Mucosa of descending colon (tissue), 3 donors: Measurements from ENCODE around the gene UPK3BL1. TPM values are rescaled to one million over a fixed set of nuclear protein-coding genes. Genes with fewer than 3 reads are reported as not detected.
"Not testable (repeated sequence)": the region's sequence is repeated elsewhere in the genome, so short reads cannot be mapped to it uniquely, and the experiment has no call there.

Experiments
- ATAC-seq: fragments of 200-7000 bp; cut with Tn5 transposase; one replicate; pipeline ENCODE4 v1.9.1; 2020; ENCODE audit warnings: mild to moderate bottlenecking, moderate library complexity
- DNase-seq, 3 donors: peaks; one replicate each; pipeline ENCODE4 v3.0.0-alpha.2; 2020
- H3K36me3 ChIP-seq: fragments of 200-600 bp; one replicate; pipeline ENCODE4 v1.8.0; 2021; ENCODE audit warnings: low read depth, mild to moderate bottlenecking
- H3K4me1 ChIP-seq: fragments of 200-600 bp; one replicate; pipeline ENCODE4 v1.8.0; 2021; ENCODE audit warnings: low read depth, mild to moderate bottlenecking
- H3K4me3 ChIP-seq: fragments of 200-600 bp; one replicate; pipeline ENCODE4 v1.8.0; 2021; ENCODE audit warnings: mild to moderate bottlenecking
- H3K9me3 ChIP-seq: fragments of 200-600 bp; one replicate; pipeline ENCODE4 v1.8.0; 2021; ENCODE audit warnings: mild to moderate bottlenecking
- intact Hi-C, 2 donors: fragments of 100-400 bp; cut with DNase I in 1 of 2; cut with micrococcal nuclease in 1 of 2; formaldehyde crosslinking; loops; one replicate each; pipeline versions ENCODE4 v1.11.0 to v1.11.1; 2022; cut with DNase I, micrococcal nuclease
- total RNA-seq, 3 donors: library from RNA; stranded (reverse); fragmentation: NEBNext Ultra II Directional in 2 of 3; extraction: Animal tissue kit (Norgen Biotek cat#: 25700) in 2 of 3; gene quantifications; one replicate each; pipeline versions ENCODE4 v1.2.1 to v1.2.4, GENCODE V29; 2021 to 2023
- donor health status: DM: no; HTN: no; CAD: no; lungs with moderate emphysema.
- donor health status: DM: no; HTN: no; CAD: no.
- donor health status: DM: no; HTN: yes; CAD: no.

UPK3BL1 gene
- total RNA-seq, 3 donors from 2014 or later = 10.7 to 23.1 (median 12.3) TPM

DNA sequence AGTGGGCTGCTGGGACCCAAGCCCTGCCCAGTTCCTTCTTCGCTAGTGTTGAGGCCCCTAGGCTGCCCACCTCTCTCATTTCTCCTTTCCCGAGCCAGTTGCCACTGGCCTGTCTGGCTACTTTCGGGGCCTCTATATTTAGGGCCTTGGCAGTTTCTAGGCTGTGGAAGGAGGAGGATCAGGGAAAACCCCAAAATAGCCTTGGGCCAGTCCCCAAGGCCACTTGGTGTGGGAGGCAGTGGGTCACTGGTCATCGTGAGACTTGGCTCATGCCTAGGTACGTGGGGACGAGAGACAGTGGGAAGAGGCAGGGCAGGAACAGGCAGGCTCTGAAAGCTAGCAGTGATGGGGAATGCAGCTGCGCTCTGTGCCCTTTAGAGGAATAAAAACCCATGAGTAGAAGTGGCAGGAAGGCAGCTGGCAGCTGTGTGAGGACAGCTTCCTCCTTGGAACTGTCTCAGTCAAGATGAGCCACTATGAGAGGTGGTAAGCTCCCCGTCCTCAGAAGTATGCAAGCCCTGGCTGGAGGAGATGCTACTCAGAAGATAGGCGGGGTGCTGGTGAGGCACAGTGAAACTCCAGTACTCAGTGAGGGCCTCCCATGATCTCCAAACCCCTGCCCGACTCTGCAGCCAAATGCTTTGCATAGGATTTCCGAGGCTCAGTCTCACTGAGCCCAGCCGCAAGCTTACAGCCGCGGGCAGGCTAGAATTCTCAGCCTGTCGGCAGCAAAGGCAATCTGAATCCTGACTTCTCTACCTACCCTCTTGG lies 28.8 kb downstream of the UPK3BL1 start:
- H3K4me3 ChIP-seq, intact Hi-C loops, H3K36me3 ChIP-seq, H3K4me1 ChIP-seq, H3K9me3 ChIP-seq: not testable (repeated sequence)
- DNase-seq (peak in 1 of 3 donors; percentile 20), ATAC-seq (peak; percentile 1)

DNA sequence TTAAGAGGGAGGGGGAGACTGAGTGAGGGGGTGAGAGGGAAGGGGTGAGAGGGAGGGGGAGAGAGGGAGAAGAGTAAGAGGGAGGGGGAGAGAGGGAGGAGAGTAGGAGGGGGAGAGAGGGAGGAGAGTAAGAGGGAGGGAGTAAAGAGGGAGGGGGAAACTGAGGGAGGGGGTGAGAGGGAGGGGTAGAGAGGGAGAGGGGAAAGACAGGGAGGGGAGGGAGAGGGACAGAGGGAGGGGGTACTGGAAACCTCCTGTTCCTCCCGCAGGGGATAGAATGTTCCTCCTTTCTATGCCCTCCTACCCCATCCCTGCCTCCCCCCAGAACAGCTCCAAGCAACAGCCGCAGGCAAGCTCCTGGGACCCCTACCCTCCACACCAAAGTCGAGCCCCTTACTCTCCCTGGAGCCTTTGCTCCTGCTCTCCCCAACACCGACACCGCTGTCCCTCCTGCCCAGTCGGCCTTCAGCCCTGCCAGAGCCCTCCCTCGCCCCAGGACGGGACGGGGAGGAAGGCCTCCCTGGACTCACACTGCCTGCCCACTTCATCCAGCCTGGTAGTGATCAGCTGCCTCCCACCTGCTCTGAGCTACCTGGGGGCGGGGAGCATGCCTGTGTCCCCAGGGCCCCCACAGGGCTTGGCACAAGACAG lies 30.8 kb downstream of the UPK3BL1 start:
- intact Hi-C loops, H3K9me3 ChIP-seq, H3K36me3 ChIP-seq, H3K4me1 ChIP-seq, ATAC-seq, H3K4me3 ChIP-seq: not testable (repeated sequence)
- DNase-seq = peak in 1 of 3 donors; percentile 37

DNA sequence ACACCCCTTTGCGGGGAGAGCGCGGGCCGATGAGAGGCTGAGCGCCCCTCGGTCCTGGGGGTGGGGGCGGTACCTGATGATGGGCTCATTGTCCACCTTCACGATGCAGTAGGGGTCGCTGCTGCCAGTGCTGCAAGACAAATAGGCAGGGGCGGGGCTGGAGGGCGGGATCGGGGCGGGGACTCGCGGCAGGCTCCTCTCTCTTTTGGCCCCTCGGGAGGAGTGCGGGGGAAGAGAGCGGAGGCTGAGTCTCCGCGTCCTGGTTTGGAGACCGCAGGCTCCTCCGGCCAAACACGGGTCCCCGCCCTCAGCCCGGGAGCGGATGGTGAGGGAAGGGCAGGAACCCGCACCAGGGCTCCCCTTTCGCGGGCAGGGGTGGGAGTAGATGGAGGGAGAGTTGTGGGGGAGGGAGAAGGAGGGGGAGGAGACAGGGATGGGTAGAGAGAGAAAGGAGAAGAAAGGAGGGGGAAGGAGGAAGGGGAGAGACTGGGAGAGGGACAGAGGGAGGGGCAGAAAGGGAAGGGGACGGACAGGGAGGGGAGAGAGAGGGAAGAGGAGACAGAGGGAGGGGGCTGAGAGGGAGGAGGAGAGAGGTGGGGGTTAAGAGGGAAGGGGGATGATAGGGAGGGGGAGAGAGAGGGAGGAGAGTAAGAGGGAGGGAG lies 31.4 kb downstream of the UPK3BL1 start:
- H3K36me3 ChIP-seq, DNase-seq, intact Hi-C loops, H3K9me3 ChIP-seq, H3K4me3 ChIP-seq, H3K4me1 ChIP-seq: not testable (repeated sequence)
- peak; percentile 60 for ATAC-seq

DNA sequence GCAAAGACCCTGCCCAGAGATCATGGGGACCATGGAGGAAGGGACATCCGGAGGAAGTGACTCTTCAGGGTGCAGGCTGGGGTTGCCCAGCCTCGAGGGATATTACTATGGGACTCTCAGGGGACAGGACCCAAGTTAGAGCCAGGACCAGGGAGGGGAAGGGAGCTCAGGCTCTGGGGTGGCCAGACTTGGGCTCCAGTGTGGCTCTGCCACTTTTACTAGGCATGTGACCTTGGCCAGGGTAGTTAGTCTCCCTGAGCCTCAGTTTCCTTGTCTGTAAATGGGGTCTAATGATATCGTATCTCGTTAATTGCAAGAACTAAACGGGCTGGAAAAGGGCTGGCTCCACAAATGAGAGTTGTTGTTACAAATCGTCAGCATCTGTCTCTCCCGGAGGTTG lies 32.1 kb downstream of the UPK3BL1 start:
- ATAC-seq, H3K36me3 ChIP-seq, H3K9me3 ChIP-seq, H3K4me3 ChIP-seq, intact Hi-C loops, H3K4me1 ChIP-seq: not testable (repeated sequence)
- peak in 2 of 3 donors; percentile 14 to 15 for DNase-seq

DNA sequence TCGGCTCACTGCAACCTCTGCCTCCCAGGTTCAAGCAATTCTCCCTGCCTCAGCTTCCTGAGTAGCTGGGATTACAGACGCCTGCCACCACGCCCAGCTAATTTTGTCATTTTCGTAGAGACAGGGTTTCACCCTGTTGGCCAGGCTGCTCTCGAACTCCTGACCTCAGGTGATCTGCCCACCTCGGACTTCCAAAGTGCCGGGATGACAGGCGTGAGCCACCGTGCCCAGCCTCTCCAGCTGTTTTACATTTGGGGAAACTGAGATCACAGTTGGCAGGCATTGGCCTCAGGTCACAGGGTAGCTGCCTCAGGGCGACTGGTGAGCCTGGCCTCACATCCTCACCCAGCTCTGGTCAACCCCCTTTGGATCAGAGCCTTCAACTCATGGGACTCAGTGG lies 32.9 kb downstream of the UPK3BL1 start:
- ATAC-seq, intact Hi-C loops, DNase-seq, H3K36me3 ChIP-seq, H3K9me3 ChIP-seq, H3K4me3 ChIP-seq, H3K4me1 ChIP-seq: not testable (repeated sequence)

DNA sequence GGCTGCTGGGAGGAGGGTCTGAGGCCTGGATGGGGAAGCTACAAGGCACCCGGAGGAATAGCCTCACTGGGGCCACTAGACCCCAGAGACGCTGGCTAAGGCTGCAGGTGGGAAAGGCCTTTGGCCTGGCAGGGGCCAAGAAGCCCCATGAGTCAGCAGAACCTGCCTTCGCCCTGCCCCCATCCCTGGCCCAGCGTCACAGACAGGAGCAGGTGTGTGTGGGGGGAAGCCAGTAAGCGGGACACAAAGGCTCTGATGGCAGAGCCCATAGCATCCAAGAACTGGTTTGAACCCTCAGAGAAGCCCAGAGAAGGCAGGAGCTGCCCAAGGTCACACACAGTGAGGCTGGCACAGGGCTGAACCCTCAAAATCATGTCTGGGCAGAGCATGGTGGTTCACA lies 35.7 kb downstream of the UPK3BL1 start:
- DNase-seq, ATAC-seq, H3K36me3 ChIP-seq, H3K4me1 ChIP-seq, H3K9me3 ChIP-seq, H3K4me3 ChIP-seq, intact Hi-C loops: not testable (repeated sequence)

DNA sequence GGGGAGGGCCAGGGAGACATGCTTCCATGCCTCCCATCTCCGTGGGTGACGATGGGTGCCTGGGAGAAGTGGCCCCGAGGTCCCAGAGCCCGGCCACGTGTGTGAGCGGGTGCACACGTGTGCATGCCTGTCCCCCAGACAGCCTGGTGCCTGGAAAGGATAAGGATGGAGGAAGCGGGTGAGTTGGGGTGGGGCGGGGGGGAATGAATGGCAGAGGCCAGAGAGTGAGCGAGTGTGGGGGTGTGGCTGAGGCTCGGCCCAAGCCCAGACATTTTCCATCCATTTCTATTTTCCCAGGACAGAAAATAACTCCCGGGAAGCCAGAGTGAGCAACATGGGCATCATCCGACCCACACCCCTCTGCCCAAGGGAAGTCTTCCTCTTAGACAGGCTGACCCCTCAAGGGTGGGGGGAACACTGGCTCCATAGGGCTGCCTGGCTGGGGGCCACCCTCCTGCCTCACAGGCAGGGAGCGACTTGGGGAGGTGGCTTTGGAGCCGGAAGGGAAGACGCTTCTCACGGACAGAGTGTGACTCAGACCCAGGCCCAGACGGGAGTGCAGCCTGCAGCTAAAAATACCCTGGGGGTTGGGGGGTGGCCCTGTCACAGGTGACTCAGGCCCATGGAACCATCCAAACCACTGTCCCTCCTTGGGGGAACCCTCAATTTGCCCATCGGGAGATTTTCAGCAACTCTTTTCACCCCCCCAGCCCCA lies 38.0 kb downstream of the UPK3BL1 start:
- peak; percentile 7 for ATAC-seq
- H3K4me3 ChIP-seq, H3K4me1 ChIP-seq, H3K9me3 ChIP-seq, H3K36me3 ChIP-seq, DNase-seq, intact Hi-C loops: not testable (repeated sequence)

DNA sequence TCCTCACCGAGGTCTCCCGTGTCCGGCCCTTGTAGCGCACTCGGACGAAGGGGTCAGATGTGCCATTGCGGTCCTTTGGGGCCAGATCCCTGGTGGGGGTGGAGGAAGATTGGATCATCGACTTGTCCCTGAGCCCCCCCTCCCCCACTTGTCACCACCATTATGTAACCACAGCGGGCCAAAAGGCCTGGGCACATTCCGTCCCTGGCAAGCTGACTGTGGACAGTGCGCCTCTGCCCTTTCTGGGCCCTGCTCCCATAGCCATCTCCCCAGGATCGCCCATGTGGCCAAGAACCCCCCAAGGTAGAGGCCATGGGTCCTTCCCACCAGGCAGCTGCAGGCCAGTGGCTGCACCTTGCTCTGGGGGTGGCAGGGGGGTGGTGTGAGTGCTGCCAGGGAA lies 40.3 kb downstream of the UPK3BL1 start:
- intact Hi-C loops, H3K4me1 ChIP-seq, H3K9me3 ChIP-seq, DNase-seq, ATAC-seq, H3K4me3 ChIP-seq, H3K36me3 ChIP-seq: not testable (repeated sequence)

DNA sequence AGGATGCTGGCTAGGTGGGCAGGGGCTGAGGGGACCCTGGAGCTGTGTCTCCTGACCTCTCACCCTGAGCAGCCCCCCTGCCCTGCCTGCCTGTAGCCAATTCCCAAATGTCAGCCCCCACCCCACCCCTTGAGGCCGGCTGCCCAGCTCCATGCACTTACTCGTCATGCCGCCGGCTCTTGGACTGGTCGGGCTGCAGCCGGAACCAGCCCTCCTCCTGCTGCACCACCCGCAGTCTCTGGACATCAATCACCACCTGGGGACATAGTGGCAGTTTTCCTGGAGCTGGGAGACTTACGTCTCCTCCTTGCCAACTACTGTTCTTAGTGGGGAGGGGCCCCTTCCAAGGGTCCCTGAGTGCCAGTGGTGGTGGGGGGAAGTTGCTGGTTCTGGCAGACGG lies 42.9 kb downstream of the UPK3BL1 start:
- H3K36me3 ChIP-seq, H3K9me3 ChIP-seq, DNase-seq, H3K4me1 ChIP-seq, ATAC-seq, intact Hi-C loops, H3K4me3 ChIP-seq: not testable (repeated sequence)

DNA sequence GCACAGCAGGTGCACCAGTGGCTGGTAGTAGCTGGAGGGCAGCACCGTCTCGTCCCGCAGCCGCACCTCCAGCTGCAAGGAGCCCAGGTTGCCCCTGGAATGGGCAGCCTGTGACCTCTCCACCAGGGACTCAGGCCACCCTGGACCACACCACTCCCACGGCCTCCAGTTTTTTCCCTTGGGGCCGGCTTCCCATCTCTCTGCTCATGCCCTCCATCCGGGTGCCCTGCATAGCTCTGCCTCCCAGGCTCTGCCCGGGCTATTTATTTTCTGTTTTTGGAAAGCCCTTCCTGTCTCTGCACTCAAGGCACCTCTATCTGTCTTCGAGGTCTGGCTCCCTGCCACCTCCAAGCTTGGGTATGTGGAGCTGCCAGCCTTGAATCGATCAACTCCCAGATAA lies 46.6 kb downstream of the UPK3BL1 start:
- DNase-seq, H3K4me1 ChIP-seq, H3K9me3 ChIP-seq, H3K4me3 ChIP-seq, H3K36me3 ChIP-seq, intact Hi-C loops, ATAC-seq: not testable (repeated sequence)

DNA sequence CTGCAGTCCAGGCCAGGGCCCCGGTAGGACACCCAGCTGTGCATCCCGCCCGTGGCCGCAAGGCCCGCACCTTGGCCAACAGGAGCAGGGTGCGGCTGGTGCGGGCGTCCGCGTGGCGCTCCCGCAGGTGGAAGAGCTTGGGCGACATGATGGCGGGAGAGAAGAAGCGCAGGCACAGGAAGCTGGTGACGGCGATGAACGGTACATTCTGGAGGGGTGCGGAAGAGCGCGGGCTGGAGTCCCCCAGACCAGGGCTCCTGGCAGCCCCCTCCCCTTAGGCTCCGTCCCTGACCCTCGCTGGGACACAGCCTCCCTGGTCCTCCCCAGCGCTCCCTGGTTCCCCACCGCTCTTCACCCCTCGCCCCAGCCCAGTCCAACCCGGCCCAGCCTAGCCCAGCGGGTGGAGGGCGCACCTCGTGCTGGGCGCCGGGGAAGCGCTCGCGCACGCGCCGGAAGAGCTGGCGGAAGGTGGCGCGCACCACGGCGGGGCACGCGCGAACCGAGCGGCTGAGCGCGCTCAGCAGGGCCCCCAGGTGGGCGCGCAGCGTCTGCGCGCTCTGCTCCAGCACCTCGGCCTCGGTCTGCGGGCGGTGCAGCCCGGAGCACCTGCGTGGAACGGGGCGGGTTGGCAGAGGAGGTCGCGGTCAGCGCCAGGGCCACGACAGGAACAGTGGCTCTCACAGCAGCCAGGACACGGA lies 48.8 kb downstream of the UPK3BL1 start:
- intact Hi-C loops, H3K4me3 ChIP-seq, H3K9me3 ChIP-seq, DNase-seq, H3K4me1 ChIP-seq, H3K36me3 ChIP-seq: not testable (repeated sequence)
- ATAC-seq = peak; percentile 47

DNA sequence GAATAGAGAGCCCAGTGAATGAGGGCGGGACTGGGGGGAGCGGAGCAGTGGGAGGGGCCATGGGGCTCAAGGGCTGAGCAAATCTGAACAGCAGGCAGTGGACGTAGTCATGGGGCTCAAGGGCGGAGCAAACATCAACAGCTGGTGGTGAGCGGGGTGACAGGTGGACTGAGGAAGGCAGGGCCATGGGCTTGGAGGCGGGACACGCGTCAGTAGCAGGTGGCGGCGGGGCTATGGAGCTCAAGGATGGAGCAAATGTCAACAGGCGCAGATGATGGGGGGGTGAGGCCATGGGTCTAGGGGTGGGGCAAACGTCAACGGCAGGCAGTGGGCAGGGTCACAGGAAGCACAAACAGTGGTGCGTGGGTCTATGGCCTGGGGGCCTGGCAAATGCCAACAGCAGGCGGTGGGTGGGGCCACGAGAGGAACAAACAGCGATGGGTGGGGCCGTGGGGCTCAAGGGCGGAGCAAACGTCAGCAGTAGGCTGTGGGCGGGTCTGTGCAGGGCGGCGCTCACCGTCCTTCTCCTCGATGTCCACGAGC lies 50.0 kb downstream of the UPK3BL1 start:
- H3K9me3 ChIP-seq, H3K4me1 ChIP-seq, H3K4me3 ChIP-seq, intact Hi-C loops, H3K36me3 ChIP-seq: not testable (repeated sequence)
- DNase-seq (peak; percentile 82 to 88 (median 88)), ATAC-seq (peak; percentile 81)

DNA sequence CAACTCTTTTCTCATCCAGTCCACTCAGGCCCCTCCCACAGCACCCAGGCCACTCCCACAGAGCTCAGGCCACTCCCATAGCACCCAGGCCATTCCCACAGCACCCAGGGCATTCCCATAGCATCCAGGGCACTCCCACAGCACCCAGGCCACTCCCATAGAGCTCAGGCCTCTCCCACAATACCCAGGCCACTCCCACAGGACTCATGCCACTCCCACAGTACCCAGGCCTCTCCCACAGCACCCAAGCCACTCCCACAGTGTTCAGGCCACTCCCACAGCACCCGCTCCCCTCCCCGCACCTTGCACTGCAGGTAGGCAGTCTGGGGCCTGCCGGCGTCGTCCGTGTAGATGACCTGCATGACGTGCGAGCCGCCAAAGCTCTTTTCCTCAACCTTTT lies 52.7 kb downstream of the UPK3BL1 start:
- H3K36me3 ChIP-seq, H3K4me3 ChIP-seq, H3K9me3 ChIP-seq, intact Hi-C loops, H3K4me1 ChIP-seq, DNase-seq: not testable (repeated sequence)
- ATAC-seq = peak; percentile 74
